ENCODE measurements around the gene SPAG16. TPM values are rescaled to one million over a fixed set of nuclear protein-coding genes. Genes with fewer than 3 reads are reported as not detected.

Gene SPAG16
- total RNA-seq, 1 experiment from 2014 or later: 17.3 TPM

DNA sequence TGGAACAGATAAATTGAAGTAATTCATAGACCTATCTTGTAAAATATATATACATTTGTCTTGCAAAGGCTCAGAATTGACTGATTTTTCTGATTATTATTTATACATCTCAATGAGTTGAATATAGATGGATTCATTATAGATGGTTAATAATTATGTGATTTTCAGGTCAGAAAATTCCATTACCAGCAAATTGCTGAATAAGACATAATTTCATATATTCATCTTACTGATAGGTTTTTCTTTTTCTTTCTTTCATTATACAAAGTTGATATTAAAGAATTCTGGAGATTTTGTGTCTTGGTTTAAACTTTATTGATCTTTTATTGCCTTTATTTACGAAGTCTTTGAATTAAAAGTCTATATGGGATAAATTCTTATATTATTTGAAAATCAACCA, 41.6 kb upstream of the SPAG16 start:
- no peak overlapping the region for H2AFZ ChIP-seq (ENCODE audit: low read length)
- H3K4me2 ChIP-seq (ENCODE audit: insufficient read depth, insufficient read length, low read length): no peak overlapping the region
- no peaks in the 10 kb centered on the region for H3K9me3 ChIP-seq (ENCODE audit: control insufficient read depth, low read depth, low read length)
- H4K20me1 ChIP-seq (ENCODE audit: control insufficient read depth, insufficient read depth, insufficient read length): no peaks in the 10 kb centered on the region
- no peak overlapping the region for H2BK120ac ChIP-seq (ENCODE audit: low read depth, low read length, poor library complexity, severe bottlenecking)
- no peaks in the 10 kb centered on the region for H3K27me3 ChIP-seq (ENCODE audit: insufficient read depth, low read length)
- H3K27ac ChIP-seq (ENCODE audit: insufficient read length, low read depth, low read length): no peak overlapping the region
- H3K9ac ChIP-seq (ENCODE audit: extremely low read depth, insufficient read length, low read length): no peak overlapping the region
- H3K23ac ChIP-seq (ENCODE audit: insufficient read length, low read depth, low read length): no peak overlapping the region
- H2AK5ac ChIP-seq (ENCODE audit: insufficient read length, low read length): no peak overlapping the region
- no peaks in the 10 kb centered on the region for H3K36me3 Mint-ChIP-seq (ENCODE audit: insufficient read depth in 1 of 3, low read depth in 3 of 3)
- no peak overlapping the region for H3K14ac ChIP-seq (ENCODE audit: insufficient read depth, low read length)
- WGBS (ENCODE audit: extremely low coverage, insufficient read length, low lambda C conversion rate): no CpG with 5 or more reads among the region's 1 CpG
- H3K79me2 ChIP-seq (ENCODE audit: insufficient read depth, low read length): no peaks in the 10 kb centered on the region
- H3K4ac ChIP-seq (ENCODE audit: low read depth, low read length): no peak overlapping the region
- H3K18ac ChIP-seq (ENCODE audit: insufficient read length, low read depth, low read length): no peak overlapping the region
- H3K4me3 Mint-ChIP-seq: no peak overlapping the region
- no peak overlapping the region for H3T11ph ChIP-seq (ENCODE audit: low read length)
- H3K56ac ChIP-seq (ENCODE audit: insufficient read length, low read depth, low read length): no peak overlapping the region
- TF ChIP-seq, protein P1, sequence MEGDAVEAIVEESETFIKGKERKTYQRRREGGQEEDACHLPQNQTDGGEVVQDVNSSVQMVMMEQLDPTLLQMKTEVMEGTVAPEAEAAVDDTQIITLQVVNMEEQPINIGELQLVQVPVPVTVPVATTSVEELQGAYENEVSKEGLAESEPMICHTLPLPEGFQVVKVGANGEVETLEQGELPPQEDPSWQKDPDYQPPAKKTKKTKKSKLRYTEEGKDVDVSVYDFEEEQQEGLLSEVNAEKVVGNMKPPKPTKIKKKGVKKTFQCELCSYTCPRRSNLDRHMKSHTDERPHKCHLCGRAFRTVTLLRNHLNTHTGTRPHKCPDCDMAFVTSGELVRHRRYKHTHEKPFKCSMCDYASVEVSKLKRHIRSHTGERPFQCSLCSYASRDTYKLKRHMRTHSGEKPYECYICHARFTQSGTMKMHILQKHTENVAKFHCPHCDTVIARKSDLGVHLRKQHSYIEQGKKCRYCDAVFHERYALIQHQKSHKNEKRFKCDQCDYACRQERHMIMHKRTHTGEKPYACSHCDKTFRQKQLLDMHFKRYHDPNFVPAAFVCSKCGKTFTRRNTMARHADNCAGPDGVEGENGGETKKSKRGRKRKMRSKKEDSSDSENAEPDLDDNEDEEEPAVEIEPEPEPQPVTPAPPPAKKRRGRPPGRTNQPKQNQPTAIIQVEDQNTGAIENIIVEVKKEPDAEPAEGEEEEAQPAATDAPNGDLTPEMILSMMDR (conservative IDR thresholded peaks at IDR 0.05): no peak
- H4K8ac ChIP-seq (replicated peaks; ENCODE audit: insufficient read length, low read depth, low read length): no peak overlapping the region
- H2BK12ac ChIP-seq (ENCODE audit: insufficient read length, low read depth, low read length): no peak overlapping the region
- no peak overlapping the region for H4K5ac ChIP-seq (ENCODE audit: insufficient read length, low read depth, low read length)
- DNase-seq: no peak
- no peak overlapping the region for H4K91ac ChIP-seq (ENCODE audit: insufficient read length, low read depth, low read length)
- H3K4me1 ChIP-seq (ENCODE audit: insufficient read depth, low read length): no peaks in the 10 kb centered on the region; the same call in 1 of the 2 replicates
- no peaks in the 10 kb centered on the region for H3K9me3 Mint-ChIP-seq
- H3K23me2 ChIP-seq (ENCODE audit: insufficient read length, low read depth, low read length, poor library complexity, severe bottlenecking): no peaks in the 10 kb centered on the region
- H3K79me1 ChIP-seq (ENCODE audit: insufficient read depth, low read depth, low read length, poor library complexity, severe bottlenecking): no peaks in the 10 kb centered on the region
- H2BK15ac ChIP-seq (ENCODE audit: low read depth, low read length): no peak overlapping the region
- H3K27me3 Mint-ChIP-seq (ENCODE audit: low read depth): no peaks in the 10 kb centered on the region
- H2BK20ac ChIP-seq (ENCODE audit: low read depth, low read length, poor library complexity, severe bottlenecking): no peak overlapping the region
- H2BK5ac ChIP-seq (ENCODE audit: insufficient read length, low read length): no peak overlapping the region
- no peak overlapping the region for H3K27ac Mint-ChIP-seq
- H3K4me1 Mint-ChIP-seq: peaks cover 6 to 8% of the 10 kb centered on the region in 2 experiments

All from H9 (cell line).